Mucosa of descending colon (tissue), 3 donors: ENCODE measurements around the gene EGFL8. TPM values are rescaled to one million over a fixed set of nuclear protein-coding genes. Genes with fewer than 3 reads are reported as not detected.
"Not testable (repeated sequence)": the region's sequence is repeated elsewhere in the genome, so short reads cannot be mapped to it uniquely, and the experiment has no call there.

ENCODE experiments used
- ATAC-seq: fragments of 200-7000 bp; cut with Tn5 transposase; one replicate; pipeline ENCODE4 v1.9.1; 2020; ENCODE audit warnings: mild to moderate bottlenecking, moderate library complexity
- DNase-seq, 3 donors: peaks; one replicate each; pipeline ENCODE4 v3.0.0-alpha.2; 2020
- H3K36me3 ChIP-seq: fragments of 200-600 bp; one replicate; pipeline ENCODE4 v1.8.0; 2021; ENCODE audit warnings: low read depth, mild to moderate bottlenecking
- H3K4me1 ChIP-seq: fragments of 200-600 bp; one replicate; pipeline ENCODE4 v1.8.0; 2021; ENCODE audit warnings: low read depth, mild to moderate bottlenecking
- H3K4me3 ChIP-seq: fragments of 200-600 bp; one replicate; pipeline ENCODE4 v1.8.0; 2021; ENCODE audit warnings: mild to moderate bottlenecking
- H3K9me3 ChIP-seq: fragments of 200-600 bp; one replicate; pipeline ENCODE4 v1.8.0; 2021; ENCODE audit warnings: mild to moderate bottlenecking
- CTCF ChIP-seq: fragments of 200-600 bp; IDR thresholded peaks from one replicate; pipeline ENCODE4 v1.8.0; 2022; ENCODE audit warnings: antibody characterized with exemption, mild to moderate bottlenecking
- intact Hi-C, 2 donors: fragments of 100-400 bp; cut with DNase I in 1 of 2; cut with micrococcal nuclease in 1 of 2; formaldehyde crosslinking; loops; one replicate each; pipeline versions ENCODE4 v1.11.0 to v1.11.1; 2022; cut with DNase I, micrococcal nuclease
- total RNA-seq, 3 donors: library from RNA; stranded (reverse); fragmentation: NEBNext Ultra II Directional in 2 of 3; extraction: Animal tissue kit (Norgen Biotek cat#: 25700) in 2 of 3; gene quantifications; one replicate each; pipeline versions ENCODE4 v1.2.1 to v1.2.4, GENCODE V29; 2021 to 2023
- donor health status: DM: no; HTN: no; CAD: no; lungs with moderate emphysema.
- donor health status: DM: no; HTN: no; CAD: no.
- donor health status: DM: no; HTN: yes; CAD: no.

The EGFL8 gene
- total RNA-seq, 3 donors from 2014 or later: 16.9 to 32.1 (median 21.5) TPM

GRCh38 chr6:32190911-32191677 is 26.7 kb downstream of the EGFL8 start:
- no peak for DNase-seq
- Histone ChIP-seq H3K4me3 (no peak overlapping the region), H3K4me1 (peaks cover 30% of the 10 kb centered on the region), H3K9me3 (no peaks in the 10 kb centered on the region), H3K36me3 (peaks cover 5% of the 10 kb centered on the region)
- no peak for ATAC-seq
- no peak for TF ChIP-seq CTCF
- intact Hi-C loops: no loop called here

GRCh38 chr6:32191696-32192607 is 27.6 kb downstream of the EGFL8 start:
- ATAC-seq: no peak

GRCh38 chr6:32192608-32193039 is 28.2 kb downstream of the EGFL8 start, which contains the start of gene GPSM3:
Gene GPSM3, minus strand, starts transcription at chr6:32192643. Its CDS starts 130 bp downstream, at chr6:32192513.
- Histone ChIP-seq H3K4me3 (no peak within 1 kb of the TSS), H3K9me3 (no peaks in the 10 kb centered on the region), H3K4me1 (peaks cover 32% of the 10 kb centered on the region), H3K36me3 (peaks cover 5% of the 10 kb centered on the region)
- no peak for TF ChIP-seq CTCF
- intact Hi-C loops: no loop called here
- DNase-seq: peak; percentile 78 to 91 (median 82)
- ATAC-seq: no peak

More at GRCh38 chr6:32191696-32192607, 27.6 kb downstream of the EGFL8 start:
- H3K9me3 ChIP-seq: no peaks in the 10 kb centered on the region
- peaks cover 31% of the 10 kb centered on the region for H3K4me1 ChIP-seq
- peak in 2 of 3 donors; percentile 54 to 71 for DNase-seq
- TF ChIP-seq CTCF: no peak
- intact Hi-C loops: no loop called here
- H3K36me3 ChIP-seq: peaks cover 5% of the 10 kb centered on the region
- no peak overlapping the region for H3K4me3 ChIP-seq

- H3K4me1 ChIP-seq: peaks cover 28% of the 10 kb centered on the region
- not testable (repeated sequence) for H3K4me3 ChIP-seq, DNase-seq
These were observed 28.7 kb downstream of the EGFL8 start for GRCh38 chr6:32193096-32193495.

GRCh38 chr6:32194388-32194787 is 30.0 kb downstream of the EGFL8 start:
- no peaks in the 10 kb centered on the region for H3K9me3 ChIP-seq
- TF ChIP-seq CTCF: no peak
- DNase-seq (no peak), ATAC-seq (no peak)
- H3K4me3 ChIP-seq: no peak overlapping the region
- peaks cover 23% of the 10 kb centered on the region for H3K4me1 ChIP-seq
- H3K36me3 ChIP-seq: peaks cover 5% of the 10 kb centered on the region
- intact Hi-C loops: no loop called here

More at GRCh38 chr6:32193096-32193495, 28.7 kb downstream of the EGFL8 start:
- intact Hi-C loops, ATAC-seq, H3K9me3 ChIP-seq, H3K36me3 ChIP-seq: not testable (repeated sequence)
